GM19043 (cell line): Measurements from ENCODE around the gene AJM1.

Source experiments
- ATAC-seq: cut with Tn5 transposase; IDR thresholded peaks from one replicate; pipeline ENCODE4 v1.9.1; 2021; ENCODE audit warnings: low read depth; ENCODE audit not compliant: unreplicated experiment

The AJM1 gene

GRCh38 chr9:136807281-136808074 lies 34.8 kb upstream of the AJM1 start, which contains the start of gene RABL6:
Gene RABL6, plus strand, starts transcription at chr9:136807948. Its CDS starts 249 bp downstream, at chr9:136808197.
- peak; percentile 82 for ATAC-seq

- peak; percentile 30 for ATAC-seq
Measured at GRCh38 chr9:136808075-136808805, 34.0 kb upstream of the AJM1 start.

GRCh38 chr9:136808806-136809158 lies 33.5 kb upstream of the AJM1 start:
- ATAC-seq = no peak

GRCh38 chr9:136814725-136815421 lies 27.4 kb upstream of the AJM1 start:
- no peak for ATAC-seq

GRCh38 chr9:136815422-136815782 lies 26.9 kb upstream of the AJM1 start:
- ATAC-seq = no peak

- ATAC-seq = no peak
Measured at GRCh38 chr9:136820971-136821825, 21.1 kb upstream of the AJM1 start.

- no peak for ATAC-seq
Measured at GRCh38 chr9:136821826-136822544, 20.3 kb upstream of the AJM1 start.

GRCh38 chr9:136823136-136824046 lies 18.9 kb upstream of the AJM1 start:
- no peak for ATAC-seq

- ATAC-seq = no peak
Measured at GRCh38 chr9:136824496-136825225, 17.6 kb upstream of the AJM1 start.

GRCh38 chr9:136825295-136826187 lies 16.7 kb upstream of the AJM1 start:
- ATAC-seq = no peak

GRCh38 chr9:136826188-136826541 lies 16.1 kb upstream of the AJM1 start:
- no peak for ATAC-seq

- no peak for ATAC-seq
Measured at GRCh38 chr9:136826703-136827582, 15.3 kb upstream of the AJM1 start.

- ATAC-seq = no peak
Measured at GRCh38 chr9:136827794-136828473, 14.3 kb upstream of the AJM1 start.

GRCh38 chr9:136828474-136829140 lies 13.7 kb upstream of the AJM1 start:
- ATAC-seq = no peak

GRCh38 chr9:136829412-136829811 lies 12.9 kb upstream of the AJM1 start:
- no peak for ATAC-seq
